A549 (cell line): ENCODE data around the gene RGS4. TPM values are rescaled to one million over a fixed set of nuclear protein-coding genes. Genes with fewer than 3 reads are reported as not detected.

Experiments used
- ATAC-seq, 2 experiments: fragments of 200-7000 bp in 1 of 2; fragments of >200 bp in 1 of 2; cut with Nextera tagmentation in 1 of 2; cut with Tn5 transposase in 1 of 2; 3 replicates each; pipeline versions ENCODE4 v1.8.0 to v1.9.1; 2018 to 2020; ENCODE audit warnings: mild to moderate bottlenecking in 1 of 2, moderate library complexity in 1 of 2
- CTCF ChIA-PET: fragments of 300-600 bp; sonication (Branson Sonifier 250); formaldehyde crosslinking; extraction: SDS; loops from one replicate; lab custom pipeline; 2021; ENCODE audit warnings: antibody characterized with exemption, inconsistent platforms; lab: Yijun Ruan, JAX
- POLR2A ChIA-PET: fragments of 350-600 bp; formaldehyde crosslinking; extraction: SDS; loops from one replicate; lab custom pipeline; 2021; ENCODE audit warnings: antibody characterized with exemption, inconsistent platforms; lab: Yijun Ruan, JAX
- DNase-seq, 2 experiments: peaks; one replicate each; pipeline versions ENCODE4 v3.0.0 to v3.0.0-alpha.2; 2011 to 2016; ENCODE audit warnings: low read depth in 1 of 2, low spot score in 1 of 2
- FAIRE-seq: peaks from 2 replicates; lab custom pipeline; 2011; peaks lifted over from hg19 to GRCh38; lab: Jason Lieb, UNC
- H3K27ac ChIP-seq, 2 experiments: fragments of >200 bp; sonication (Bioruptor Twin); formaldehyde crosslinking; 3 replicates each; pipeline ENCODE4 v1.5.1; 2016 to 2017
- H3K4me1 ChIP-seq: fragments of >200 bp; sonication (Bioruptor Twin); formaldehyde crosslinking; 3 replicates; pipeline ENCODE4 v1.6.1; 2016
- H3K4me2 ChIP-seq: fragments of >200 bp; sonication (Bioruptor Twin); formaldehyde crosslinking; 3 replicates; pipeline ENCODE4 v1.6.1; 2016
- H3K4me3 ChIP-seq: fragments of >200 bp; sonication (Bioruptor Twin); formaldehyde crosslinking; 3 replicates; pipeline ENCODE4 v1.5.1; 2016
- H3K9me3 ChIP-seq: fragments of >200 bp; sonication (Bioruptor Twin); formaldehyde crosslinking; 3 replicates; pipeline ENCODE4 v1.6.1; 2016
- CBX2 ChIP-seq: fragments of 200-600 bp; sonication (generic); IDR thresholded peaks from 2 replicates; pipeline ENCODE4 v1.6.1; 2016; ENCODE audit warnings: low read depth, mild to moderate bottlenecking, borderline replicate concordance
- CBX8 ChIP-seq: fragments of 200-600 bp; sonication (generic); IDR thresholded peaks from 2 replicates; pipeline ENCODE4 v1.6.1; 2016
- CEBPB ChIP-seq, 2 experiments: fragments of >200 bp in 1 of 2; sonication (Bioruptor Twin) in 1 of 2; formaldehyde crosslinking in 1 of 2; IDR thresholded peaks; 2 replicates each; pipeline ENCODE4 v1.6.1; 2012 to 2016
- CHD2 ChIP-seq: fragments of 150-350 bp; IDR thresholded peaks from 2 replicates; pipeline ENCODE4 v1.6.1; 2014; ENCODE audit warnings: low read length; ENCODE audit not compliant: partially characterized antibody
- CHD4 ChIP-seq: fragments of 200-600 bp; sonication (generic); IDR thresholded peaks from 2 replicates; pipeline ENCODE4 v1.6.1; 2016; ENCODE audit warnings: antibody characterized with exemption, mild to moderate bottlenecking, borderline replicate concordance
- EHF ChIP-seq: fragments of 250-450 bp; sonication (Bioruptor Pico); IDR thresholded peaks from 2 replicates; pipeline ENCODE4 v1.5.0; 2020; ENCODE audit warnings: mild to moderate bottlenecking
- EP300 ChIP-seq, 2 experiments: fragments of >200 bp; sonication (Bioruptor Twin); formaldehyde crosslinking; IDR thresholded peaks; 2 replicates in 1 of 2; 3 replicates in 1 of 2; pipeline ENCODE4 v1.6.1; 2016 to 2017
- HDAC2 ChIP-seq: fragments of 200-600 bp; sonication (generic); IDR thresholded peaks from 2 replicates; pipeline ENCODE4 v1.6.1; 2016
- HOXA7 ChIP-seq: fragments of 250-450 bp; sonication (Bioruptor Pico); IDR thresholded peaks from 2 replicates; pipeline ENCODE4 v1.5.0; 2020; ENCODE audit warnings: mild to moderate bottlenecking, moderate library complexity
- HOXB5 ChIP-seq: fragments of 250-450 bp; sonication (Bioruptor Pico); IDR thresholded peaks from 2 replicates; pipeline ENCODE4 v1.5.0; 2020; ENCODE audit warnings: mild to moderate bottlenecking, moderate library complexity
- KDM1A ChIP-seq: fragments of 200-600 bp; sonication (generic); IDR thresholded peaks from 2 replicates; pipeline ENCODE4 v1.6.1; 2016; ENCODE audit warnings: low read depth, mild to moderate bottlenecking
- MAFK ChIP-seq: fragments of 450-650 bp; IDR thresholded peaks from 2 replicates; pipeline ENCODE4 v1.6.1; 2014; ENCODE audit not compliant: partially characterized antibody
- NFE2L2 ChIP-seq: fragments of 150-350 bp; conservative IDR thresholded peaks from 2 replicates; pipeline ENCODE4 v1.6.1; 2014; ENCODE audit warnings: low read length
- PHF8 ChIP-seq: fragments of 200-600 bp; sonication (generic); IDR thresholded peaks from 2 replicates; pipeline ENCODE4 v1.6.1; 2016; ENCODE audit warnings: low read depth, mild to moderate bottlenecking, antibody characterized with exemption, moderate library complexity, borderline replicate concordance
- SMC3 ChIP-seq: fragments of >200 bp; sonication (Bioruptor Twin); formaldehyde crosslinking; IDR thresholded peaks from 3 replicates; pipeline ENCODE4 v1.6.1; 2018; ENCODE audit warnings: inconsistent platforms
- SREBF2 ChIP-seq: fragments of 450-650 bp; IDR thresholded peaks from 2 replicates; pipeline ENCODE4 v1.6.1; 2014; ENCODE audit warnings: mild to moderate bottlenecking, moderate library complexity
- TP53 ChIP-seq: fragments of 250-450 bp; sonication (Bioruptor Pico); IDR thresholded peaks from 2 replicates; pipeline ENCODE4 v1.5.0; 2021; ENCODE audit warnings: mild to moderate bottlenecking, moderate library complexity
- WGBS: methylation state at CpG from one replicate; pipeline ENCODE4 v1.1.6; 2017; ENCODE audit errors: missing lambda C conversion rate; 5-methylcytosine and 5-hydroxymethylcytosine counted together
- polyA plus RNA-seq, 4 experiments: library from polyadenylated mRNA; depleted of rRNA in 3 of 4; stranded (reverse); fragments of >200 nt; fragmentation: RNase III in 1 of 4; extraction: RNeasy Plus Mini Kit Qiagen cat#74134 plus additional on column Dnase treatment in 1 of 4; gene quantifications; 2 replicates in 3 of 4; 3 replicates in 1 of 4; pipeline ENCODE4 v1.2.3, GENCODE V29; 2011 to 2017
- TF ChIP-seq, protein P1 (sequence below): fragments of >200 bp; sonication (Bioruptor Twin); formaldehyde crosslinking; IDR thresholded peaks from 3 replicates; pipeline ENCODE4 v1.6.1; 2016
- TF ChIP-seq, protein P2 (sequence below): fragments of >200 bp; sonication (Bioruptor Twin); formaldehyde crosslinking; IDR thresholded peaks from 3 replicates; pipeline ENCODE4 v1.5.1; 2016
- TF ChIP-seq, protein P3 (sequence below): fragments of 200-600 bp; sonication (generic); IDR thresholded peaks from 2 replicates; pipeline ENCODE4 v1.6.1; 2016; ENCODE audit warnings: antibody characterized with exemption, mild to moderate bottlenecking, moderate library complexity
- TF ChIP-seq, protein P4 (sequence below): fragments of 450-650 bp; IDR thresholded peaks from 2 replicates; pipeline ENCODE4 v1.6.1; 2014; ENCODE audit warnings: antibody characterized with exemption

Gene RGS4
- polyA plus RNA-seq, 2 of the 4 experiments (the other 2 are of a cell fraction): 0.05 TPM; not detected in 1

DNA sequence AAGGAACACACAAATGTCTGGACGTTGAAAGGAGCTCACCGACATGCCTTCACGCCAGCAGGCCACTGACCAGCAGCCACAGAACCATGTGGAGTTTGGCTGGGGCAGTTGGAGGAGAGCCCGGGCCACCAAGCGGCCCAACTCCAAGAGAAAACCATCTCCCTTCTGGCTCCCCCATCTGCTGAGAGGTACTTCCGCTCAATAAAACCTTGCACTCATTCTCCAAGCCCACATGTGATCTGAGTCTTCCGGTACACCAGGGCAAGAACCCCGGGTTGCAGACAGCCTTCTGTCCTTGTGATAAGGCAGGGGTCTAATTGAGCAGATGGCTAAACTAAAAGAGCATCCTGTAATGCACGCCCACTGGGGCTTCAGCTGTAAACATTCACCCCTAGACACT, 24.4 kb downstream of the RGS4 start (continued):
- TF ChIP-seq, protein P1, sequence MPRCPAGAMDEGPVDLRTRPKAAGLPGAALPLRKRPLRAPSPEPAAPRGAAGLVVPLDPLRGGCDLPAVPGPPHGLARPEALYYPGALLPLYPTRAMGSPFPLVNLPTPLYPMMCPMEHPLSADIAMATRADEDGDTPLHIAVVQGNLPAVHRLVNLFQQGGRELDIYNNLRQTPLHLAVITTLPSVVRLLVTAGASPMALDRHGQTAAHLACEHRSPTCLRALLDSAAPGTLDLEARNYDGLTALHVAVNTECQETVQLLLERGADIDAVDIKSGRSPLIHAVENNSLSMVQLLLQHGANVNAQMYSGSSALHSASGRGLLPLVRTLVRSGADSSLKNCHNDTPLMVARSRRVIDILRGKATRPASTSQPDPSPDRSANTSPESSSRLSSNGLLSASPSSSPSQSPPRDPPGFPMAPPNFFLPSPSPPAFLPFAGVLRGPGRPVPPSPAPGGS: no peak
- no peak for TF ChIP-seq NFE2L2
- TF ChIP-seq CEBPB (IDR thresholded peaks at IDR 0.05): no peak

DNA sequence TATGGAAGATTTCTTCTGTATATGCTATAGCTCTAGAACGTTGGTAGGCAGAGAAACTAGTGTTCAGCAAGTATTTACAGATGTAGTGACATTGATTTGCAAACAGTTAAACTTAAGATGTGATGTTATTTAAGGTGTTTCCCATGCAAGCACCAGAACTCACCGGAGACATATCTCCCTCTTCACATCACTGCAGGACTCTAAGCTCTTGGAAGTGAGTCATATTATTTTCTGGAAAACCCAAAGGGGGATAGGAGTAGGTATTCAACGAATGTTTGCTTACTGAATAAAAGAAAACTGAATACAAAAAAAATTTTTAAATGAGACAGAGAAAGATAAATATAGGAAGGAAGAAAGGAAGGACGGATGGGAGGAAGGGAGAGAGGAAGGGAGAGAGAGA, 25.0 kb downstream of the RGS4 start:
- H3K4me2 ChIP-seq: no peak overlapping the region
- no peak for ATAC-seq
- CTCF ChIA-PET: no interaction called here
- H3K27ac ChIP-seq: no peak overlapping the region
- H3K9me3 ChIP-seq: no peaks in the 10 kb centered on the region
- H3K4me3 ChIP-seq: no peak overlapping the region
- WGBS: 11% methylated on average over 4 of the region's 4 CpGs
- FAIRE-seq: no peak
- TF ChIP-seq MAFK (no peak), HOXA7 (no peak), EHF (CRISPR knock-in tag) (no peak), HOXB5 (no peak), HDAC2 (no peak), EP300 (IDR thresholded peaks at IDR 0.05) (no peak), CHD2 (no peak), KDM1A (no peak), CBX8 (no peak), SMC3 (no peak), TP53 (no peak), CHD4 (no peak), SREBF2 (no peak), PHF8 (no peak), CBX2 (no peak), CEBPB (IDR thresholded peaks at IDR 0.05) (no peak)
- TF ChIP-seq, protein P2, sequence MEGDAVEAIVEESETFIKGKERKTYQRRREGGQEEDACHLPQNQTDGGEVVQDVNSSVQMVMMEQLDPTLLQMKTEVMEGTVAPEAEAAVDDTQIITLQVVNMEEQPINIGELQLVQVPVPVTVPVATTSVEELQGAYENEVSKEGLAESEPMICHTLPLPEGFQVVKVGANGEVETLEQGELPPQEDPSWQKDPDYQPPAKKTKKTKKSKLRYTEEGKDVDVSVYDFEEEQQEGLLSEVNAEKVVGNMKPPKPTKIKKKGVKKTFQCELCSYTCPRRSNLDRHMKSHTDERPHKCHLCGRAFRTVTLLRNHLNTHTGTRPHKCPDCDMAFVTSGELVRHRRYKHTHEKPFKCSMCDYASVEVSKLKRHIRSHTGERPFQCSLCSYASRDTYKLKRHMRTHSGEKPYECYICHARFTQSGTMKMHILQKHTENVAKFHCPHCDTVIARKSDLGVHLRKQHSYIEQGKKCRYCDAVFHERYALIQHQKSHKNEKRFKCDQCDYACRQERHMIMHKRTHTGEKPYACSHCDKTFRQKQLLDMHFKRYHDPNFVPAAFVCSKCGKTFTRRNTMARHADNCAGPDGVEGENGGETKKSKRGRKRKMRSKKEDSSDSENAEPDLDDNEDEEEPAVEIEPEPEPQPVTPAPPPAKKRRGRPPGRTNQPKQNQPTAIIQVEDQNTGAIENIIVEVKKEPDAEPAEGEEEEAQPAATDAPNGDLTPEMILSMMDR: no peak
- TF ChIP-seq, protein P3, sequence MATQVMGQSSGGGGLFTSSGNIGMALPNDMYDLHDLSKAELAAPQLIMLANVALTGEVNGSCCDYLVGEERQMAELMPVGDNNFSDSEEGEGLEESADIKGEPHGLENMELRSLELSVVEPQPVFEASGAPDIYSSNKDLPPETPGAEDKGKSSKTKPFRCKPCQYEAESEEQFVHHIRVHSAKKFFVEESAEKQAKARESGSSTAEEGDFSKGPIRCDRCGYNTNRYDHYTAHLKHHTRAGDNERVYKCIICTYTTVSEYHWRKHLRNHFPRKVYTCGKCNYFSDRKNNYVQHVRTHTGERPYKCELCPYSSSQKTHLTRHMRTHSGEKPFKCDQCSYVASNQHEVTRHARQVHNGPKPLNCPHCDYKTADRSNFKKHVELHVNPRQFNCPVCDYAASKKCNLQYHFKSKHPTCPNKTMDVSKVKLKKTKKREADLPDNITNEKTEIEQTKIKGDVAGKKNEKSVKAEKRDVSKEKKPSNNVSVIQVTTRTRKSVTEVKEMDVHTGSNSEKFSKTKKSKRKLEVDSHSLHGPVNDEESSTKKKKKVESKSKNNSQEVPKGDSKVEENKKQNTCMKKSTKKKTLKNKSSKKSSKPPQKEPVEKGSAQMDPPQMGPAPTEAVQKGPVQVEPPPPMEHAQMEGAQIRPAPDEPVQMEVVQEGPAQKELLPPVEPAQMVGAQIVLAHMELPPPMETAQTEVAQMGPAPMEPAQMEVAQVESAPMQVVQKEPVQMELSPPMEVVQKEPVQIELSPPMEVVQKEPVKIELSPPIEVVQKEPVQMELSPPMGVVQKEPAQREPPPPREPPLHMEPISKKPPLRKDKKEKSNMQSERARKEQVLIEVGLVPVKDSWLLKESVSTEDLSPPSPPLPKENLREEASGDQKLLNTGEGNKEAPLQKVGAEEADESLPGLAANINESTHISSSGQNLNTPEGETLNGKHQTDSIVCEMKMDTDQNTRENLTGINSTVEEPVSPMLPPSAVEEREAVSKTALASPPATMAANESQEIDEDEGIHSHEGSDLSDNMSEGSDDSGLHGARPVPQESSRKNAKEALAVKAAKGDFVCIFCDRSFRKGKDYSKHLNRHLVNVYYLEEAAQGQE: no peak
- TF ChIP-seq, protein P4, sequence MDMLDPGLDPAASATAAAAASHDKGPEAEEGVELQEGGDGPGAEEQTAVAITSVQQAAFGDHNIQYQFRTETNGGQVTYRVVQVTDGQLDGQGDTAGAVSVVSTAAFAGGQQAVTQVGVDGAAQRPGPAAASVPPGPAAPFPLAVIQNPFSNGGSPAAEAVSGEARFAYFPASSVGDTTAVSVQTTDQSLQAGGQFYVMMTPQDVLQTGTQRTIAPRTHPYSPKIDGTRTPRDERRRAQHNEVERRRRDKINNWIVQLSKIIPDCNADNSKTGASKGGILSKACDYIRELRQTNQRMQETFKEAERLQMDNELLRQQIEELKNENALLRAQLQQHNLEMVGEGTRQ: no peak
- TF ChIP-seq, protein P1: no peak
- POLR2A ChIA-PET: no interaction called here
- H3K4me1 ChIP-seq: no peaks in the 10 kb centered on the region
- DNase-seq: no peak
